NB4 (cell line): Measurements from ENCODE around the gene TBC1D10B.

Source experiments
- DNase-seq: peaks from one replicate; pipeline ENCODE4 v3.0.0; 2010; ENCODE audit warnings: low read depth
- H3K4me3 ChIP-seq: one replicate; pipeline ENCODE4 v1.5.1; 2011; ENCODE audit warnings: mild to moderate bottlenecking, low read depth, low read length, moderate library complexity
- CTCF ChIP-seq: IDR thresholded peaks from one replicate; pipeline ENCODE4 v1.5.1; 2012; ENCODE audit warnings: low read depth, low read length
- MAX ChIP-seq: IDR thresholded peaks from 2 replicates; pipeline ENCODE4 v1.6.1; 2011; ENCODE audit warnings: low read depth, low read length
- MYC ChIP-seq: IDR thresholded peaks from 2 replicates; pipeline ENCODE4 v1.6.1; 2011; ENCODE audit warnings: low read depth, low read length
- POLR2A ChIP-seq: IDR thresholded peaks from 2 replicates; pipeline ENCODE4 v1.6.1; 2011; ENCODE audit warnings: mild to moderate bottlenecking; ENCODE audit not compliant: insufficient read length; ENCODE audit errors: extremely low read depth

The TBC1D10B gene

GRCh38 chr16:30407102-30407803, 37.0 kb upstream of the TBC1D10B start, which contains the start of gene ZNF771:
Gene ZNF771 (plus strand): TSS chr16:30407606. CDS start chr16:30408054, 448 bp downstream.
- DNase-seq, result peak; percentile 92
- peak within 1 kb of the TSS; percentile 56 for H3K4me3 ChIP-seq
- TF ChIP-seq CTCF, result no peak
- TF ChIP-seq MAX, result peak; percentile 96
- peak; percentile 84 for TF ChIP-seq POLR2A
- peak; percentile 97 for TF ChIP-seq MYC

GRCh38 chr16:30406795-30407101, 36.5 kb upstream of the TBC1D10B start:
- TF ChIP-seq MYC (no peak), CTCF (no peak), POLR2A (no peak)

GRCh38 chr16:30401768-30402425, 31.6 kb upstream of the TBC1D10B start:
- no peak overlapping the region for H3K4me3 ChIP-seq
- TF ChIP-seq MYC, result no peak
- no peak for TF ChIP-seq CTCF
- TF ChIP-seq POLR2A, result no peak
- TF ChIP-seq MAX, result no peak
- DNase-seq, result no peak

More at GRCh38 chr16:30406795-30407101, 36.5 kb upstream of the TBC1D10B start:
- no peak for DNase-seq
- H3K4me3 ChIP-seq, result peak overlapping the region; percentile 47

GRCh38 chr16:30399435-30400186, 29.3 kb upstream of the TBC1D10B start:
- no peak for TF ChIP-seq CTCF
- no peak for TF ChIP-seq MAX
- no peak for TF ChIP-seq POLR2A
- TF ChIP-seq MYC, result no peak
- DNase-seq, result no peak
- peak overlapping the region; percentile 62 for H3K4me3 ChIP-seq

- TF ChIP-seq MAX (no peak), CTCF (no peak), POLR2A (no peak), MYC (no peak)
- DNase-seq, result no peak
- H3K4me3 ChIP-seq, result no peak overlapping the region
Measured at GRCh38 chr16:30398661-30399434, 28.6 kb upstream of the TBC1D10B start.
